HEK293 (cell line): Measurements from ENCODE around the gene NEK9.

Experiments used
- CTCF ChIP-seq: fragments of 450-650 bp; formaldehyde crosslinking; IDR thresholded peaks from 2 replicates; pipeline ENCODE4 v1.5.1; 2016; ENCODE audit warnings: missing biosample characterization, missing genetic modification characterization
- REST ChIP-seq: fragments of 450-650 bp; formaldehyde crosslinking; IDR thresholded peaks from 2 replicates; pipeline ENCODE4 v1.5.1; 2016; ENCODE audit warnings: missing biosample characterization, missing genetic modification characterization
- ZBTB10 ChIP-seq: fragments of 450-650 bp; formaldehyde crosslinking; IDR thresholded peaks from 2 replicates; pipeline ENCODE4 v1.5.1; 2016; ENCODE audit warnings: missing biosample characterization, missing genetic modification characterization
- ZBTB44 ChIP-seq: fragments of 450-650 bp; IDR thresholded peaks from 2 replicates; pipeline ENCODE4 v1.5.1; 2018; ENCODE audit warnings: missing biosample characterization, mild to moderate bottlenecking, missing genetic modification characterization
- ZNF16 ChIP-seq: fragments of 450-650 bp; formaldehyde crosslinking; IDR thresholded peaks from 2 replicates; pipeline ENCODE4 v1.5.1; 2016; ENCODE audit warnings: low read depth, missing biosample characterization, missing genetic modification characterization
- ZNF350 ChIP-seq: fragments of 450-650 bp; formaldehyde crosslinking; IDR thresholded peaks from 2 replicates; pipeline ENCODE4 v1.5.0; 2017; ENCODE audit warnings: missing biosample characterization, mild to moderate bottlenecking, missing genetic modification characterization
- ZNF624 ChIP-seq: fragments of 450-650 bp; formaldehyde crosslinking; IDR thresholded peaks from 2 replicates; pipeline ENCODE4 v1.5.1; 2017; ENCODE audit warnings: missing biosample characterization, missing genetic modification characterization
- ZNF704 ChIP-seq: fragments of 450-650 bp; formaldehyde crosslinking; IDR thresholded peaks from 2 replicates; pipeline ENCODE4 v1.5.1; 2016; ENCODE audit warnings: missing biosample characterization, missing genetic modification characterization

- no peak for TF ChIP-seq CTCF (tag by site-specific recombination)
- TF ChIP-seq ZBTB44 (tag by site-specific recombination): no peak
- TF ChIP-seq ZNF704 (tag by site-specific recombination): no peak
- TF ChIP-seq REST: no peak
- TF ChIP-seq ZBTB10: no peak
- TF ChIP-seq ZNF350 (tag by site-specific recombination): no peak
- TF ChIP-seq ZNF16: no peak
- TF ChIP-seq ZNF624 (tag by site-specific recombination): no peak
These were observed 25.4 kb downstream of the NEK9 start for GRCh38 chr14:75101491-75101890.
